ENCODE measurements around the gene ZSCAN22. TPM values are rescaled to one million over a fixed set of nuclear protein-coding genes. Genes with fewer than 3 reads are reported as not detected.

Gene ZSCAN22
- total and polyA plus RNA-seq, 2 of the 13 experiments (the other 11 are each of a cell fraction or from before 2014, with no cell fraction given): 2.5 to 3.5 TPM

GRCh38 chr19:58361900-58362271, 35.1 kb downstream of the ZSCAN22 start (continued):
- TF ChIP-seq U2AF1 (optimal IDR thresholded peaks at IDR 0.05; ENCODE audit: low read depth, low read length) (peak; percentile 31), BORCS8-MEF2B (CRISPR knock-in tag; IDR thresholded peaks at IDR 0.05) (0 out of 2 replicates have a peak, but pooled peaks have one; percentile 22), ZFP90 (CRISPR knock-in tag; IDR thresholded peaks at IDR 0.05; ENCODE audit: borderline replicate concordance) (0 out of 2 replicates have a peak, but pooled peaks have one; percentile 13), ZNF225 (CRISPR knock-in tag; IDR thresholded peaks at IDR 0.05) (peak; percentile 45; the same call in 1 of the 2 replicates), HIVEP1 (CRISPR knock-in tag; IDR thresholded peaks at IDR 0.05) (peak; percentile 68; the same call in 1 of the 2 replicates), ZC3H4 (CRISPR knock-in tag; IDR thresholded peaks at IDR 0.05; ENCODE audit: borderline replicate concordance) (peak; percentile 96; the same call in 1 of the 2 replicates), ATF5 (CRISPR knock-in tag; IDR thresholded peaks at IDR 0.05; ENCODE audit: low read depth) (0 out of 2 replicates have a peak, but pooled peaks have one; percentile 24), STAT5B (CRISPR knock-in tag; IDR thresholded peaks at IDR 0.05) (no peak), MED8 (CRISPR knock-in tag; IDR thresholded peaks at IDR 0.05; ENCODE audit: insufficient replicate concordance) (peak; percentile 54), ZNF281 (CRISPR knock-in tag; IDR thresholded peaks at IDR 0.05; ENCODE audit: borderline replicate concordance) (0 out of 2 replicates have a peak, but pooled peaks have one; percentile 10), SP1 (IDR thresholded peaks at IDR 0.05) (no peak), SP1 (CRISPR knock-in tag; IDR thresholded peaks at IDR 0.05) (peak; percentile 8; the same call in 1 of the 2 replicates), EED (CRISPR knock-in tag; IDR thresholded peaks at IDR 0.05) (peak; percentile 65; the same call in 1 of the 2 replicates), GATAD2A (CRISPR knock-in tag; IDR thresholded peaks at IDR 0.05) (peak; percentile 8; the same call in 1 of the 2 replicates), ZNF691 (CRISPR knock-in tag; IDR thresholded peaks at IDR 0.05; ENCODE audit: borderline replicate concordance, low read depth) (0 out of 2 replicates have a peak, but pooled peaks have one; percentile 25), NR0B2 (CRISPR knock-in tag; IDR thresholded peaks at IDR 0.05) (0 out of 2 replicates have a peak, but pooled peaks have one; percentile 28), ZNF709 (CRISPR knock-in tag; IDR thresholded peaks at IDR 0.05) (peak; percentile 77; the same call in 1 of the 2 replicates), BATF2 (CRISPR knock-in tag; IDR thresholded peaks at IDR 0.05) (peak; percentile 20; the same call in 1 of the 2 replicates), ZNF850 (CRISPR knock-in tag; conservative IDR thresholded peaks at IDR 0.05) (no peak), ZNF33B (CRISPR knock-in tag; IDR thresholded peaks at IDR 0.05) (0 out of 2 replicates have a peak, but pooled peaks have one; percentile 2), SCMH1 (CRISPR knock-in tag; IDR thresholded peaks at IDR 0.05; ENCODE audit: borderline replicate concordance) (no peak), ARHGAP35 (CRISPR knock-in tag; IDR thresholded peaks at IDR 0.05; ENCODE audit: borderline replicate concordance) (no peak), KDM4B (CRISPR knock-in tag; IDR thresholded peaks at IDR 0.05) (peak; percentile 56; the same call in 1 of the 2 replicates)
